HG03175 (cell line): Measurements from ENCODE around the gene ZNF680.
"Not testable (repeated sequence)": the region's sequence is repeated elsewhere in the genome, so short reads cannot be mapped to it uniquely, and the experiment has no call there.

Experiments
- ATAC-seq: cut with Tn5 transposase; IDR thresholded peaks from one replicate; pipeline ENCODE4 v1.9.1; 2021; ENCODE audit warnings: mild to moderate bottlenecking, moderate library complexity; ENCODE audit not compliant: unreplicated experiment

Gene ZNF680

GRCh38 chr7:64562626-64563278, at the start of gene ZNF680:
Gene ZNF680, minus strand, starts transcription at chr7:64563071. Its CDS starts 117 bp downstream, at chr7:64562954.
- ATAC-seq, result peak; percentile 99

- ATAC-seq, result no peak
Measured at GRCh38 chr7:64612452-64612851, 49.6 kb upstream of the ZNF680 start.

- ATAC-seq, result no peak
Measured at GRCh38 chr7:64611717-64612116, 48.8 kb upstream of the ZNF680 start.

DNA sequence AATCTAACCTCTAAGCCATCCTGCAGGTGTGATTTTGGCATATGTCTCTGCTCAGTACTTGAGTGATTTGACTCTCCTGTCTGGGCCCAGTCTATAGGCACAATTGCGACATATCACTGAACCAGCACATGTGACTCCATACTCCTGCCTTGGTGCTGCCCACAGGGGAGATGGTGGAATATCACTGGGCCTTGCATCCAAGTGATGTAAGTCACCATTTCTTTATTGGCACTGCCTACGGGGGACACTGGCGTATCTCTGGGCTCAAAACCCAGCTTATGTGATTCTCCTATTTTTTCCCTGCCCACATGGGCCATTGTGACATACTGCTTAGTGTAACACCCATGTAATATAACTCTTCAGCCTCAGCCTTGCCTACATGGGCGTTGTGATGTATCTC, 48.1 kb upstream of the ZNF680 start:
- no peak for ATAC-seq

DNA sequence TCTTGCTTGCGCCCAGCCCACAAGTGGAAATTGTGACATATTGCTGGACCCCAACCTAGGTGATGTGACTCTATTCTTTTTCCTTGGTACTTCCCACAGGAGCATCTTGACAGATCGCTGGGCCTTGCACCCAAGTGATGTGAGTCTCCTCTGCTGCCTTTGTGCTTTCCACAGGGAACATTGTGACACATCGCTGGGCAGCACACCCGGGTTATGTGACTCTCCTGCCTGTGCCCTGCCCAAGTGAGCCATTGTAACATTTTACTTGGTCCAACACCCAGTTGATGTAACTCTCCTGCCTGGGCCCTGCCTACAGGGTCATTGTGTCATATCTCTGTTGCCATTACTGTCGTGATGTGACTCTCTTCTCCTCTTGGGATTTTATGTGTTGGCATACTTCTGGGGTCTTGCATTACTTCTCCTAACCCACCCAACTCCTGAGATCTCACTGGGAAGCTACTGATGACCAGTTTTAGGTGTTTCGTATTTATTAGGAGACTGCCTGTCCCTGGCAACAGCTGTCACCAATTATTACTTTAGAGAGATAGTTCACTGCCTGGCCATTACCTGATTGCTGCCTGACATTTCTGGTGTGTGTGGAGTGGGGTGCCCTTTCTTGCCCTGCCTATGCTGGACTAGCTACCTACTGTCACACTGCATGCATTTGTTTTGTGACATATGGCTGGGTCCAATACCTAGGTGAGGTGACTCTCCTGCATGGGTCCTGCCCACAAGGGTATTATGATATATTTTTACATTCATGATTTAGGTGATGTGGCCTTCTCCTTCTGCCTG, 45.4 kb upstream of the ZNF680 start:
- no peak for ATAC-seq

GRCh38 chr7:64606385-64606784, 43.5 kb upstream of the ZNF680 start:
- no peak for ATAC-seq

DNA sequence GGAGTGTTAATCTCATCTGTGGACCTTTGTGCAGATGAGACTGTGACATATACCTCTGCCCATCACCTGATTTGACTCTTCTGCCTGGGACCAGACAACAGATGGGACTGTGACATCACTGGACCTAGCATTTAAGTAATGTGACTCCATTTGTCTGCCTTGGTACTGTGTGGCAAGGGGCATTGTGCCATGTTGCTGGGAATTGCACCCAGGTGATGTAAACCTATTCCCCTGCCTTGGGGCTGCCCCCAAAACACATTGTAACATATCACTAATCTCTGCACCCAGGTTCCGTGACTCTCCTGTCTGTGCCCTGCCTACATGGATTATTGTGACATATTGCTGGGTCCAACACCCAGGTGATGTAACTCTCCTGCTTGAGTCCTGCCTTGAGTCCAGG, 40.4 kb upstream of the ZNF680 start:
- no peak for ATAC-seq

DNA sequence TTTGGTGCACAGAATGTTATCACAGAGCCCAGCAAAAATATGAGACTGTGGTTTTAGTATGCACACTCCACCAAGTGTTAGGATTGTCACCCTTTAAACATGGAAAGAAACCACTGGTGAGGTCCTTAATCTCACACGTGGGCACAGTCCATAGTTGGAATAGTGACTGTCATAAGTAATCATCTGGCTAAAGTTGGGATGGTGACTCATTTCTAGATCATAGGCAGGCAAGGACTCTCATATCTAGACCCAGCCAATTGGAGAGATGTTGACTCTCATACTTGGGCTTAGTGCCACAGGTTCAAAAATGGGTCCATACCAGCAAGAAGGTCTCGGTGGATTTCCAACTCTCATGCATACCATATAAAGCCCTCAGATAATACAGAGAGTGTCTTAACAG, 39.6 kb upstream of the ZNF680 start:
- no peak for ATAC-seq

GRCh38 chr7:64602086-64602485, 39.2 kb upstream of the ZNF680 start:
- ATAC-seq, result no peak

GRCh38 chr7:64599359-64599758, 36.5 kb upstream of the ZNF680 start:
- ATAC-seq, result no peak

GRCh38 chr7:64590971-64591370, 28.1 kb upstream of the ZNF680 start:
- ATAC-seq, result no peak

DNA sequence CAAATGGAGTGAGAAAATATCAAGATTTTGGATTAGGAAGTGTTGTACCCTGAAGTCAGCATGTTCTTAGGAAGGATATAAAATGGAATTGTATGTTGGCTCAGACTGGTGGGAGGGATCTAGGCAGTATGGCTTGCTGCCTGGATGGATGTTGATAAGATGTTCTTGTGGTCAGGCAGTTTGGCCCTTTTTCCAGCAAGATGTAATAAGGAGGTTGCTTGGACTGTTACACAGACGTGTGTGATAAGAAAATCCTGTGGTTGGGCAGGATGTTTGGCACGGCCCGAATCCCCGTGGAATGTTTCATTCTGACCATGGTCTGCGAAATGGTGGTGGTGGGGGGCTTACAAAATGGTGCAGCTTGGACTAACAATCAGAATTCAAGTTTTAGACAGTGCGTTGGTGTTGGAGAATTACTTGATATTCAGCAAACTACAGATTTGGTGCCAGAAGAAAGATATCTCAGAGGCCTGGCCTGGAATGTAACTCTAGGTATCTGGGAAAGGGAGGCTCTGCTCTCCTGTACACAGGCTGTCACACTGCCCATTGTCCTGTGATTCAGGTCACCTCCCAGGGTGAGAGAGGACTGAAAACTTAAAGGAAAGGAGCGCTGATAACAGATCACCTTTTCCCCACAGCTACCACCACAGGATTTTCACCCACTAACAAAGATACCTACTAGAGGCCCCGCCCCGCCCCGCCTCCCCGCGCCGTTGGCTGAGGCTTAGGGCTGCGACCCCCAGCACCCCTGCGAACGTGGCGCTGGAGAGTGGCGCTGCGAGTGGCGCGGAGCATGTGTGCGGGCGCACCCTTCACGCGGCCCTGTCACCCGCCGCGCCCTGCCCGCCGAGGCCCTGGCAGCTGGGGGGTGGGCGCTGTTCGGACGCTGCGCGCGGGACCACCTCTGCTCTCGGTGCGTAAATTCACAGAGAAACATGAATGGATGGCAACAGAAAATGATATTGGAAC, 19.3 kb upstream of the ZNF680 start:
- no peak for ATAC-seq

- no peak for ATAC-seq
Measured at GRCh38 chr7:64581391-64581790, 18.5 kb upstream of the ZNF680 start.

GRCh38 chr7:64574540-64575099, 11.7 kb upstream of the ZNF680 start:
- no peak for ATAC-seq

GRCh38 chr7:64570284-64570605, 7.4 kb upstream of the ZNF680 start:
- not testable (repeated sequence) for ATAC-seq

DNA sequence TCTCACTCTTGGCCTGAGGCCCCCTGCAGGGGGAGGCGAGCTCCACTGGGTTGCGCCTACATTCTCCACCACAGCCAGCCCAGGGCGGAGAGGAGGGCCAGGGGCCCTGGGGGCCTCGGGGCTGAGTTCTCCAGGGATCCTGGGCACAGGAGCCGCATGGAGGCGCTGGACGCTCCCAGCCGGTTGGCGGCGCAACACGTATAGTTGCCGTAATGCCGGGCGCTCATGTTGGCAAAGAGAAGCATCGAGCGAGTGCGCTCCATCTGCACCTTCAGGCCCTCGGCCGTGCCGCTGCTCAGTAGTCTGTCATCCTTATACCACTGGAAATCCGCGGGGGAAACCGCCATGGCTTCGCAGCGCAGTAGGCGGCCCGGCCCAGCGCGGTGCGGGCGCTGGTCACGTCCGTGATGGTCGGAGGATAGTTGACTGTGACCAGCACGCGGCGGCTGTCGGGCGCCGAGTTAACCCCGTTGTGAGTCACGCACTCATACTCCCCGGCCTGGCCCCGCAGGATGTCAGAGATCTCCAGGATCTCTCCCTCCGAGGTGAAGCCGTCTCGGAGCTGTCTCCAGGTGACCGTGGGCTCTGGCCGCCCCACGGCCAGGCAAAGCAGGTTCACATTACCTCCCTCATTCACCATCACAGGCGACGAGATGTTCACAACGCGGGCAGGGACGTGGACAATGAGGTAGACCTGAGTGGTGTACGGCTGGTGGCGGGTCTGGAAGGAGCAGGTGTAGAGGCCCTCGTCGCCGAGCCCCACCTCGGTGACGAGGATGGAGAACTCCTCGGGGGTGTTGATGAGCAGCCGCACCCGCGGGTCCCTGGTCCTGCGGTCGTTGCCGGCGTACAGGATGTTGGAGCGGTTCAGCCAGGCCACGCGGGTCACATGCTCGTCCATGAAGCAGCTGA, 6.8 kb upstream of the ZNF680 start:
- not testable (repeated sequence) for ATAC-seq

DNA sequence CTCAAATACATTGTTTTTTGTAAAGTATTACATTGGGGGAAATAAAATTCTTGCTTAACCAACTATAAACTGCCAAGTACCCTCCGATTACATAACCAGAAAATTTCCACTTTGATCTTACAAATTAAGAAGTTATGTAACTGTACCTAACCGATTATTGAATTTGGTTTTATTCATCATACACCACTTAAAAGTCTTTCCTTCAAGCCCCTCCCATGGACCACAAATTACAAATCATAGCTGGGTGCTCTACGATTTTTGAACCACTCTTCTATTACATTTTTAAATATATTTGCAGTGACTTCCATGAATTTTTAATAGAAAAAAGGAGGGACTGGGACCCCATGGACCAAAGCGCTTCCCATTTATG, 630 bp downstream of the ZNF680 start:
- ATAC-seq, result peak; percentile 1

GRCh38 chr7:64559206-64559605, 3.7 kb downstream of the ZNF680 start:
- no peak for ATAC-seq

DNA sequence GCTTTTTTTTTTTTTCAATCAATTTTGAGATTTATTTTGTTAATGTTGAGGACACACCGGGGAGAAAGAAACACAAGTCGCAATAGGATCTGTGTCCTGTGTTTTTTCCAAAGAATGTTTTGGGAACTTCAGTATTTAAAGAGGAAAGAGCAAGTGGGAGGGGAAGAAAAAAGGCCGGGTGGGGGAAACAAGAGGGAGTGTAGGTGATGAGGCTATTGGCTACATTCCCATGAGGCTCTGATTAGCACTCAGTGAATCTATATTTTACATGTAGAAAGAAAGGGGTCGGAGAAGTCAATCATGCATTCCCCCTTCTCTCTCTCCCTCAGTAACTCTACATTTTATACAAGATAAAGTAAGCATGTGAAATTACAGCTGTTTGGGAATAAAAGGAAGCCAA, 4.1 kb downstream of the ZNF680 start:
- no peak for ATAC-seq

GRCh38 chr7:64558323-64558705, 4.6 kb downstream of the ZNF680 start:
- no peak for ATAC-seq
